MM.1S (cell line): ENCODE results near the gene ERCC6L2.

ENCODE experiments used
- EZH2phosphoT487 ChIP-seq: fragments of 300-600 bp; sonication (generic); IDR thresholded peaks from 2 replicates; pipeline ENCODE4 v1.6.1; 2018; ENCODE audit warnings: antibody characterized with exemption, low read length
- TF ChIP-seq, protein P1 (sequence below): fragments of 300-600 bp; sonication (generic); IDR thresholded peaks from 2 replicates; pipeline ENCODE4 v1.5.1; 2016; ENCODE audit warnings: antibody characterized with exemption, low read length, mixed read lengths

GRCh38 chr9:95947118-95947517, 71.6 kb downstream of the ERCC6L2 start:
- TF ChIP-seq, protein P1, sequence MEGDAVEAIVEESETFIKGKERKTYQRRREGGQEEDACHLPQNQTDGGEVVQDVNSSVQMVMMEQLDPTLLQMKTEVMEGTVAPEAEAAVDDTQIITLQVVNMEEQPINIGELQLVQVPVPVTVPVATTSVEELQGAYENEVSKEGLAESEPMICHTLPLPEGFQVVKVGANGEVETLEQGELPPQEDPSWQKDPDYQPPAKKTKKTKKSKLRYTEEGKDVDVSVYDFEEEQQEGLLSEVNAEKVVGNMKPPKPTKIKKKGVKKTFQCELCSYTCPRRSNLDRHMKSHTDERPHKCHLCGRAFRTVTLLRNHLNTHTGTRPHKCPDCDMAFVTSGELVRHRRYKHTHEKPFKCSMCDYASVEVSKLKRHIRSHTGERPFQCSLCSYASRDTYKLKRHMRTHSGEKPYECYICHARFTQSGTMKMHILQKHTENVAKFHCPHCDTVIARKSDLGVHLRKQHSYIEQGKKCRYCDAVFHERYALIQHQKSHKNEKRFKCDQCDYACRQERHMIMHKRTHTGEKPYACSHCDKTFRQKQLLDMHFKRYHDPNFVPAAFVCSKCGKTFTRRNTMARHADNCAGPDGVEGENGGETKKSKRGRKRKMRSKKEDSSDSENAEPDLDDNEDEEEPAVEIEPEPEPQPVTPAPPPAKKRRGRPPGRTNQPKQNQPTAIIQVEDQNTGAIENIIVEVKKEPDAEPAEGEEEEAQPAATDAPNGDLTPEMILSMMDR, result no peak
- no peak for TF ChIP-seq EZH2phosphoT487
